Measurements from ENCODE around the gene MZT2B.
"Not testable (repeated sequence)": the region's sequence is repeated elsewhere in the genome, so short reads cannot be mapped to it uniquely, and the experiment has no call there.

The MZT2B gene

GRCh38 chr2:130219147-130219546 lies 37.1 kb downstream of the MZT2B start:
- DNase-seq (ENCODE audit: low spot score): not testable (repeated sequence)

DNA sequence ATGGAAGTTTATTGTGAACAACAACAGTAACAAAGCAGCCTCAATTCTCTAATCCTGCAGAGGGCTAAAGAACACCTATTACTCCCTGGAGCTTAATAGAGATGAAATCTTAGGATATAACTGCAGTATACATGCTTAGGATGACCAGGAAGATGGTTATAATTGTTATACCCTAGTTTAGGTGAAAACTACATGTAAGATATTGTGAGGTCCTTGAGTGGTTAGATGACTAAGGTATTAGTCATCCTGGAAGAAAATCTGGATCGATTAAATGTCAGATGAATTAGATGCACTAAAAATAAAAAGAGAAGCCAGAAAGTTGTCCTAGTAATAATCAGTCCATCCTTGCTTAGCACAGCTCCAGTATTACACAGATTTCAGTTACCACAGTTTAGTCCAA lies 38.4 kb downstream of the MZT2B start:
- not testable (repeated sequence) for DNase-seq (ENCODE audit: low spot score)

DNA sequence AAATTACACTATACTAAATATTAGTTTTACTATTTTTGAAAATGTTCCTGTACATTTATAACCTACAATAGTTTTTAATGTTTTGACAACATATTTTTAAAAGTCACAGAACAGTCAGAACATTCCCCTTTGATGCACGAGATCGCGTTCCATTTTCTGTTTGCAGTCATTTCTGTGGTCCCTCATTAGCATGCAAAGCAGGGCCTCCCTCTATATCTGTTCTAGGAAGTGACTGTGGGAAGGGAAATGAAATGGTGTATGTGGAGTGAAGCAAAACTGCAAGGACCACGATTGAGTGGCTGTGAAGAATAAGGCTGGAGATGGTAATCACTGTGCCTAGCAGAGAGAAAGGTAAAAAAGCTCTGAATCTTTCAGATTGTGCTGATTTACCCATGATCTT lies 40.5 kb downstream of the MZT2B start:
- DNase-seq (ENCODE audit: low spot score): not testable (repeated sequence)

DNA sequence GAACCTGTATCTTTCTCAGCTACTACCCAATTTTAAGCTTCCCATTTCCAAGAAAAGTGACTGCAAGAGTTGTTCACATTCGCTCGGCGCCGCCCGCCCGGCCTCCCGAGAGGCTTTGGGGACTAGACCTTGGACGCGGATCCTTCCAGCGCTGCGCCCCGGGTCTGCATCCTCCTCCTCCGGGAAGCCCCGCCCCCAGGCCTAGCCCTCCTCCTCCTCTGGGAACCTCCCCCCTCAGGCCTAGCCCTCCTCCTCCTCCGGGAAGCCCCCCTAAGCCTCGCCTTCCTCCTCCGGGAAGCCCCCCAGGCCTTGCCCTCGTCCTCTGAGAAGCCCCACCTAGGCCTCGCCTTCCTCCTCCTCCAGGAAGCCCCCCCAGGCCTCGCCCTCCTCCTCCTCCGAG lies 45.9 kb downstream of the MZT2B start:
- not testable (repeated sequence) for DNase-seq (ENCODE audit: low spot score)

DNA sequence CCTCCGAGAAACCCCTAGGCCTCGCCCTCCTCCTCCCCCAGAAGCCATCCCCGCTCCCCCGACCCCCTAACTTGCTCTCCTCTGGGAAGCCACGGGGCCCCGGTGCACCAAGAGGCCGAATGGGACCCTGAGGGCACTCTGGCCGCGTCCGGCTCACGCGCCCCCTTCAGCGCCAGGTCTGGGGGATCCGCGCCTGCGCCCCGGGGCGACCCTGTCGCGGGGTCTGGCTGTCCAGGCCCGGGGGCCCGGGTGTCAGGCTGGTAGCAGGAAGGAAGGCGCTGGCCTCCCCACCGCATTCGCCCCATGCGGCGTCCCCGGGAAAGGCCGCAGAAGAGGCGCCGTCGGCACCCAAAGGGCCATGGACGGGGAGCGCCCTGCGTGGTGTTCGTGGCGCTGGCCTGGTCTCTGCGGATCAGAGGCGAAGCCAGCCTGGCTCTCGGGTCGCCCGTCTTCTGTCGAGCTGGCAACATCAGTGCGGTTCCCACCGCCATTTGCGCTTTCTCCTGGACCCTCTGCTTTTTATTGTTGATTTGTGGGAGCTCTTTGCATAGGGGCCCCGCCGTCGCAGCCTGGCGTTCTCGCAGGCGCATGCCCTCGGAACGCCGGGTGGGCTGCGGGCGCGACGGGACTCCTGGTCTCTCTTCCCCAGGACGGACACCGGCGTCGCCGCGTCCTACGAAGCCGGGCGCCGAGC lies 46.6 kb downstream of the MZT2B start:
- DNase-seq (ENCODE audit: low spot score): not testable (repeated sequence)

DNA sequence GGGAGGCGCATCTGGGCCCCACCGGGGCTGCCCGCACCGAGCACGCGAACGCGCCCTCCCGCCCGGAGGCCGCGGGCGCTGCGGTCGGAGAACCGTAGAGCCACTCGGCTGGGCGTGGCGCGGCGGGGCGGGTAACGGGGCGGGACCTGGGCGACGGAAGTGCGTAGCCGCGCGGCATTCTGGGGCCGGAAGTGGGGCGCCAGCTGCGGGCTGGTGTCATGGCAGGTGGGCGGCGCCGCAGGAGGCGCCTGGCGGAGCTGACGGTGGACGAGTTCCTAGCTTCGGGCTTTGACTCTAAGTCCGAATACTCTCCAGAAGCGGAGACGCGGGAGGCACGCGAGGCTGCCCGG lies 47.1 kb downstream of the MZT2B start:
- not testable (repeated sequence) for DNase-seq (ENCODE audit: low spot score)

DNA sequence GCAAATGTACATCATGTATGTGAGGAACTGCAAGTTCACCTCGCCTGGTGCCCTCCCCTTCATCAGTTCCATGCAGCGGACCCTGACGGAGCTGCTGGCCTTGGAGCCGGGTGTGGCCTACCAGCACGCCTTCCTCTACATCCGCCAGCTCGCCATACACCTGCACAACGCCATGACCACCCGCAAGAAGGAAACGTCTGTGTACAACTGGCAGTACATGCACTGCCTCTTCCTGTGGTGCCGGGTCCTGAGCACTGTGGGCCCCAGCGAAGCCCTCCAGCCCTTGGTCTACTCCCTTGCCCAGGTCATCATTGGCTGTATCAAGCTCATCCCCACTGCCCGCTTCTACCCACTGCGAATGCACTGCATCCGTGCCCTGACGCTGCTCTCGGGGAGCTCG lies 48.3 kb downstream of the MZT2B start:
- not testable (repeated sequence) for DNase-seq (ENCODE audit: low spot score)

DNA sequence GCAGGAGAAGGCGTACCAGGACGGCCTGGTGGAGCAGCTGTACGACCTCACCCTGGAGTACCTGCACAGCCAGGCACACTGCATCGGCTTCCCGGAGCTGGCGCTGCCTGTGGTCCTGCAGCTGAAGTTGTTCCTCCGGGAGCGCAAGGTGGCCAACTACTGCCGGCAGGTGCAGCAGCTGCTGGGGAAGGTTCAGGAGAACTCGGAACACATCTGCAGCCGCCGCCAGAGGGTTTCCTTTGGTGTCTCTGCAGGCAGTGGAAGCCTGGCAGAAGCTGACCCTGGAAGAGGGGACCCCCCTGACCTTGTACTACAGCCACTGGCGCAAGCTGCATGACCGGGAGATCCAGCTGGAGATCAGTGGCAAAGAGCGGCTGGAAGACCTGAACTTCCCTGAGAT lies 48.8 kb downstream of the MZT2B start:
- not testable (repeated sequence) for DNase-seq (ENCODE audit: low spot score)

DNA sequence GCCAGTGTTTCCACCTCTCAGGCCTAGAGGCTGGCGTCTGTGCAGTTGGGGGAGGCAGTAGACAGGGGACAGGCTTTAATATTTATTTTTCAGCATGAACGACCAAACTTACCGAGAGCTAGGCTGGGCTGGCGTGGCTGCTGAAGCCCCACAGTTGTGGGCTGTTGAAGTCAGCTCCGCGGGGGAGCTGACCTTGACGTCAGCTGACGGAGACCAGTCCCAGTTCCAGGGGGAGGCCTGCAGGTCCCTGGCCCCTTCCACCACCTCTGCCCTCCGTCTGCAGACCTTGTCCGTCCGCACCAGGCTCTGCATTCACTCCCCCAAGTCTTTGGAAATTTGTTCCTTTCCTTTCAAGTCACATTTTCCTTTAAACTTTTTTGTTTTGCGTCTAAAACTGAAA lies 49.6 kb downstream of the MZT2B start:
- DNase-seq (ENCODE audit: low spot score): no peak

DNA sequence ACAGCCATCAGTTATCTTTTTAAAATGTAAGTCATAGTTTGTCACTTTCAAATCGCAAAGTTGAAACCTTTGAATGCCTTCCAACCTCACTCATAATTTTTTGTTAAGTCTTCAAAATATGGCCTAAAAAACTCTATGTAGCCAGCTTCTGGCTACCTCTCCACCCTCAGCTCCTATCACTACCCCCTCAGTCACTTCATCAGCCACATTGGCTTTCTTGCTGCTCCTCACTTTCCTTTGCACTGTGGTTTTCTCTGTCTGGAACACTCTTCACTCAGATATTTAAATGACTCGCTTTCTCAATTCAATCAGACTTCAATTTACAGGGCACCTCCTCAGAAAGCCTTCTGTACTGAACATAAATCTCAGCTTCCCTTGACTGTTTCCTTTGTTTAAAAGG lies 51.0 kb downstream of the MZT2B start:
- DNase-seq (ENCODE audit: low spot score): not testable (repeated sequence)

GRCh38 chr2:130239581-130239980 lies 57.5 kb downstream of the MZT2B start:
- not testable (repeated sequence) for DNase-seq (ENCODE audit: low spot score)

Data from pons (tissue), 1 donor.